GM18526 (cell line): ENCODE results near the gene LMX1B.

Experiments used
- POLR2A ChIP-seq: IDR thresholded peaks from 3 replicates; pipeline ENCODE4 v1.6.1; 2011; ENCODE audit not compliant: insufficient read length; ENCODE audit errors: extremely low read depth

The LMX1B gene

DNA sequence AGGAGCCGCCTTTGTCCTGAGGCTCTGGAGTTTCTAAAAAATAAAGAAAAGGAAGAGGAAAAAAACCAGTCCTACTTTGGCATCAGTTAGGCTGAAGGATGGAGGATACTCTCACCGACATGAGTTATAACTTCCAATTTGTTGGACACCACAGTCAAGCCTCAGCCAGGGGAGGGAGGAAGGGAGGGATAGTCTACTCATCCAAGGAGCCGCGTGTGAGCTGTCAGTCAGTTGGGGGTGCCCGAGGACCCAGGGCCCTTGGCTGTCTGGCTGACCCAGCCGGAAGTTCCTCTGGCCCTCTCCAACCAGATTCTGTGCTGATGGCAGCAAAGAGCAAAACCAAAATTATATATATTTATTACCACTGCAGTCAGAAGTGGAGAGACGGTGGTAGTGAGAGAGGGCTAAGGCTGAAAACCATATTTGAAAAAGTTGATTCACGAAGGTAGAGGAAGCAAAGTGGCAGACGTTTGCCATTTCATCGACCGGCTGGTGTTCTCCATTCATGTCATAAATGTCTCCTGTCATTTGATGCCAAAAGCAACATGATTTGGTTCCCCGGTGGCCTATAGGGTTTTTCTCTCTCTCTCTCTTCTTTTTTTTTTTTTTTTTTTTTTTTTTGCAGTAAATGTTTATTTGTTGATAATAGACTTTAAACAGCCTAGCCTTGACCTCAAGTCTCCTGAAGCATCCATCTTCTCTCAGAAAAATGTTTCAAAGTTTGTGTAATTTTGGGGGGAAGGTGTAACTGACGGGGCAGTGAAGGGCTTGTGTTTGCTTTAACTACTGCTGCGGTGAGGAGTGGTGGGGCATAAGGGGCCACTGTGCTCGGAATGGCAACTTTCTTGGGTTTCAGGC is 7.6 kb downstream of the LMX1B start:
- TF ChIP-seq POLR2A, result no peak

DNA sequence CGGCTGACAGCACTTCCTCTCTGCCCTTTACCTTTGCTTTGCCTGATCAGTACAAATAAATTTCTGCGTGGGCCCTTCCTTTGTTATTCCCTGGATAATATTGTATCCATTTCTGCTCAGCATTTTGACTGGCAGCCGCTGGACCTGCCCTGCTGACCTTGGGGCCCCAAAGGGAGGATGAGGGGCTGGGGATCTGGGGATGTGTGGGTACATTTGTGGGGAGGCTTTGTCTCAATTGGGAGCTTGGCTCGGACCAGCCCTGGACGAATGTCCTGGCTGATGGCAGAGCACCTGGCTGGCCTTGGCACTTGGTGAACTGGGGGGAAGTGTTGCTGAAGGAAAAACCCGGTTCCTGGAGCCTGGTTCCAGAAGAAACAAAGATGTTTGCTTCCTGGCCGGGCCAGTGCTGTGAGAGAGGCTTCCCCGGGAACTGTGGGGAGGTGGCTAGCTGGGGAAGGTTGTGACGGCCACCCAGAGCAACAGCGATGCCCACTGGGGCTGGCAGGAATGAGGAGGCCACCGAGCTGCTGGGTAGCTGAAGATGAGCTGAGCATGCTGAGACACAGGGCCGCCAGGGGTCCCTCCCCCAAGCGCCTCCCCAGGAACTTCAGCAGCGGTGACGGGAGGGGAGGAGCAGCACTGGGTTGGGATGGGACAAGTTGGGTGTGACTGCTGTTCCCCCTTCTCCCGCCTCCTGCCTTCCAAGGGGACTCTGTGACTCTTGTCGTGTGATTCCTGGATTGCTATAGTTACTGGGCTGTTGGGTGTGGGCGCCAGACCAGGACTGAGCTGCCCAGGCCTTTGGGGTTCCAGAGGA is 8.4 kb downstream of the LMX1B start:
- no peak for TF ChIP-seq POLR2A

DNA sequence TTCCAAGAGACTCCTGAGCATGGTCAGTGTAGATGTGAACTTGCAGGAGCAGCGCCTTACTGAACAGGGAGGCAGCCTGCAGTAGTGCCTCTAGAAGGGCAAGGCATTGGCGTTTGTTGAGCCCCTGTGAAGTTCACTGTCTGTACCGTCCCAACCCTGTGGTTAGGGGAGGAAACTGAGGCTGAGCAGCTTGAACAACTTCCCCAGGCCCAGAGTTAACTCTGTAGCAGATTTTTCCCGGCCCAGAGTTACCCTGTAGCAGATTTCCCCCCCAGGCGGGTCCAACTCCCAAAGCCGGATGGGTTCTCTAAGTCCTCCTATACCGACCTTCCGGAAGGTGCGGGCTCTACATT is 9.6 kb downstream of the LMX1B start:
- no peak for TF ChIP-seq POLR2A

- TF ChIP-seq POLR2A, result no peak
These were observed 10.1 kb downstream of the LMX1B start for GRCh38 chr9:126623667-126624478.

- TF ChIP-seq POLR2A, result no peak
These were observed 10.7 kb downstream of the LMX1B start for GRCh38 chr9:126624479-126624826.

GRCh38 chr9:126624912-126625311 is 11.2 kb downstream of the LMX1B start:
- TF ChIP-seq POLR2A, result no peak

DNA sequence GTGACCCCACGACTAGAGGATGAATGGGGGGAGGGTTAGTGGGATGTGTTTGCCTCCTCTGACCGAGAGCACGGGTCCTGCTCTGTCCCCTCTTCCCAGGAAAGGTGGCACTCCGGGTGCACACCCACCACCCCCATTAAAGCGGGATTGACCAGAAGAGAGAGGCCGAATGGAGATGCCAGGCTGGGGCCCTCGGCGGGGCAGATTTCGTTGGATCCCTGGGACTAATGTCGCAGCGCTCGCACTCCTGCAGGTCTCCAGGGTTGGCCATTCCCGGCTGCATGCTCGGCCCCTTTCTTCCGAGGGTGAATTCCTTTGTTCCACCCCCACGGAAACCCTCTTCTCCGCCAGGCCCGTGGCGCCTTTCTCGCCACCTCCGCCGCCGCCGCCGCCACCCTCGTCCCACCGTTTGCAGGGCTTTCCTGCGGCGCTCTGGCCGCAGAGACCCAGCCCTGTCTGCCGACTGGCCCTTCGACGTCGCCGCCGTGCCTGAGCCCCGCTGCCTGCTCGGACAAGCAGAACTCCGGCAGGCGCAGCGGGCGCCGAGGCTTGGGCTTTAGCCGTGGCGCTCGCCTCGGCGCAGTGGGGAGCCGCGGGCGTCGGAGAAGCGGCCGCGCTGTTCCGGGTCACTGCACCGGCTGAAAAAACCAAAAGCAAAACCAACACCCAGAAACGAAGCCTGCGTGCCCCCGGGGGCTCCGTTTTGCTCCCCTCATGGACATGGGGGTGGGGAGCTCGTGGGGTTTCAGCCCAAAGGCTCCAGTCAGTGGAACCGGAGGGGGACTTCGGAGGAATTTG is 11.8 kb downstream of the LMX1B start:
- no peak for TF ChIP-seq POLR2A

- TF ChIP-seq POLR2A, result no peak
These were observed 12.6 kb downstream of the LMX1B start for GRCh38 chr9:126626127-126626925.

DNA sequence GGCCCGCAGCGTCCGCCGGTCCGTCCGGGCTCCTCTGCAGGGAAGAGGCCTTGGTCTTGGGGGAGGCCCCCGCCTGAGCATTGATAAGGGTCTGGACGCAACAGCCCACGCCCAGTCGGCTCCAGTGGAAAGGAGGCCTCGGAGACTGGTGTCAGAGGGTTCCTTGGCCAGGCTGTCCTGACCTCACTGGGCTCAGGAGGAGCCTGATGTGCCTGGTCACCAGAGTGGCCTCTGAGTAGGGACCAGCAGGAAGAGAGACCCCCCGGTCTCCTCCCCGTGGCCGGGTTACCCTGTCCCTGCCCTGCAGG is 13.2 kb downstream of the LMX1B start:
- TF ChIP-seq POLR2A, result no peak

- TF ChIP-seq POLR2A, result no peak
These were observed 14.4 kb downstream of the LMX1B start for GRCh38 chr9:126628146-126628545.

DNA sequence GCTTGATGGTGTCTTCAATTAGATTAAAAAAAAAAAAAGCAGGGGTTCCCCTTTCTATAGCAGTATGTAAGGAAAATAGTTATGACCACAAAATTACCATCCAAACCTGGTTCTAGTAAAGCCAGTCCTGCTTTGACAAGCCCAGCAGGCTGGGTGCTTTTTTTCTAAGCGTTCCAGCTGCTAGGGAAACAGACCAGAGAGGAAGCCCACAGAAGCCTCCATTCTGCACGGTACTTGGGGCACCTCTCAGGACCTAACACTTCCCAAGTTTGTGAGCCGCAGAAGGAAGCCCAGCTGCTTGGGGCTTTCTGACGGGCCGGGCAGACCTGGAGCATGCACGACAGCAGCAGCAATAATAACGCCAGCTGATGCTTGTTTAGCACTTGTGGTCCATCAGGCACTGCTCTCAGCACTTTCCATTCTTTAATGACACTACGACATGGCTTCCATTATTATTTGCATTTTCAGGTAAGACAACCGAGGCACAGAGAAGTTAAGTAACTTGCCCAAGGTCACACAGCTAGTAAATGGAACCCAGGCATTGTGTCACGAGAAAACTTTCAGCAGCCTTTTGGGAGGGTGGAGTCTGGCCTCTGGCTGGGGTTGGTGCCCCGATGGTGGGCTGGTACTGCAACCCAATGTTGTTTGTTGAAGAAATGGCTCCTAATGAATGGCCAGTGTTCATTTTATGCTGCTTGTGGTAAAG is 15.4 kb downstream of the LMX1B start:
- no peak for TF ChIP-seq POLR2A

- TF ChIP-seq POLR2A, result no peak
These were observed 16.9 kb downstream of the LMX1B start for GRCh38 chr9:126630458-126631237.

- TF ChIP-seq POLR2A, result no peak
These were observed 17.5 kb downstream of the LMX1B start for GRCh38 chr9:126631254-126631653.

GRCh38 chr9:126633881-126634558 is 20.3 kb downstream of the LMX1B start:
- no peak for TF ChIP-seq POLR2A
